PC-9 (cell line): Measurements from ENCODE around the gene CDYL2. TPM values are rescaled to one million over a fixed set of nuclear protein-coding genes. Genes with fewer than 3 reads are reported as not detected.
"Not testable (repeated sequence)": the region's sequence is repeated elsewhere in the genome, so short reads cannot be mapped to it uniquely, and the experiment has no call there.

Source experiments
- BruUV-seq: library from RNA; stranded (reverse); fragments of 400-500 nt; replicated peaks from 2 replicates; lab custom pipeline; 2021; lab: Mats Ljungman, UMichigan
- CTCF ChIA-PET: fragments of 300-600 bp; sonication (Branson Sonifier 250); formaldehyde crosslinking; loops from one replicate; lab custom pipeline; 2022; ENCODE audit warnings: antibody characterized with exemption; lab: Charles Lee
- POLR2A ChIA-PET: fragments of 300-600 bp; sonication (Branson Sonifier 250); formaldehyde crosslinking; loops from one replicate; lab custom pipeline; 2022; ENCODE audit warnings: antibody characterized with exemption; ENCODE audit not compliant: unreplicated experiment; lab: Charles Lee
- DNase-seq, 2 experiments: peaks; one replicate each; pipeline versions ENCODE4 v3.0.0 to v3.0.0-alpha.2; 2015 to 2022; ENCODE audit warnings: mixed read lengths in 1 of 2
- H2AFZ ChIP-seq: fragments of 200-600 bp; sonication (generic); 2 replicates; pipeline ENCODE4 v1.8.1; 2017; ENCODE audit warnings: antibody characterized with exemption
- H3F3A ChIP-seq: fragments of 200-600 bp; sonication (generic); 2 replicates; pipeline ENCODE4 v1.8.1; 2017; ENCODE audit warnings: antibody characterized with exemption, mild to moderate bottlenecking, low read depth; ENCODE audit not compliant: insufficient read depth
- H3K27ac ChIP-seq: fragments of 200-600 bp; sonication (generic); 2 replicates; pipeline ENCODE4 v1.6.1; 2016; ENCODE audit warnings: mixed run types
- H3K27me3 ChIP-seq: fragments of 200-600 bp; sonication (generic); 2 replicates; pipeline ENCODE4 v1.6.1; 2016; ENCODE audit warnings: low read depth, mixed run types; ENCODE audit not compliant: insufficient read depth
- H3K36me3 ChIP-seq: fragments of 200-600 bp; sonication (generic); 2 replicates; pipeline ENCODE4 v1.6.1; 2016; ENCODE audit warnings: low read depth, mixed run types
- H3K4me1 ChIP-seq: fragments of 200-600 bp; sonication (generic); replicated peaks from 2 replicates; pipeline ENCODE4 v1.6.1; 2016; ENCODE audit warnings: mixed run types; ENCODE audit not compliant: insufficient read depth
- H3K4me2 ChIP-seq: fragments of 200-600 bp; sonication (generic); 2 replicates; pipeline ENCODE4 v1.6.1; 2017; ENCODE audit warnings: mixed run types
- H3K4me3 ChIP-seq: fragments of 200-600 bp; sonication (generic); 2 replicates; pipeline ENCODE4 v1.6.1; 2016; ENCODE audit warnings: mixed run types
- H3K79me2 ChIP-seq: fragments of 200-600 bp; sonication (generic); 2 replicates; pipeline ENCODE4 v1.6.1; 2017; ENCODE audit warnings: low read depth, mixed run types
- H3K9me2 ChIP-seq: fragments of 200-600 bp; sonication (generic); 2 replicates; pipeline ENCODE4 v1.8.1; 2017; ENCODE audit warnings: mild to moderate bottlenecking; ENCODE audit not compliant: insufficient read depth
- H3K9me3 ChIP-seq: fragments of 200-600 bp; sonication (generic); 2 replicates; pipeline ENCODE4 v1.8.1; 2016; ENCODE audit warnings: low read depth; ENCODE audit not compliant: insufficient read depth
- H4K20me1 ChIP-seq: fragments of 200-600 bp; sonication (generic); 2 replicates; pipeline ENCODE4 v1.8.1; 2017; ENCODE audit not compliant: insufficient read depth
- CTCF ChIP-seq: fragments of 200-600 bp; sonication (generic); conservative IDR thresholded peaks from 2 replicates; pipeline ENCODE4 v1.6.1; 2017; ENCODE audit warnings: mixed run types, antibody characterized with exemption, mild to moderate bottlenecking, moderate library complexity
- EZH2 ChIP-seq: fragments of 200-600 bp; sonication (generic); IDR thresholded peaks from 2 replicates; pipeline ENCODE4 v1.8.0; 2017; ENCODE audit warnings: antibody characterized with exemption, low read depth
- intact Hi-C: fragments of 100-400 bp; cut with micrococcal nuclease; formaldehyde crosslinking; loops from one replicate; pipeline ENCODE4 v1.10.0; 2022; ENCODE audit not compliant: unreplicated experiment
- total RNA-seq: library from RNA; stranded (reverse); gene quantifications from 2 replicates; pipeline ENCODE4 v1.2.3, GENCODE V29; 2021

CDYL2 gene
- total RNA-seq, 1 experiment from 2014 or later = 3.3 TPM

GRCh38 chr16:80791411-80791810 is 13.0 kb downstream of the CDYL2 start:
- Histone ChIP-seq H3K9me2 (no peaks in the 10 kb centered on the region), H3K36me3 (no peaks in the 10 kb centered on the region), H3K27ac (no peak overlapping the region), H3K27me3 (peaks cover 34% of the 10 kb centered on the region), H3F3A (no peaks in the 10 kb centered on the region), H3K79me2 (no peaks in the 10 kb centered on the region), H3K4me2 (no peak overlapping the region), H3K9me3 (no peaks in the 10 kb centered on the region), H2AFZ (no peak overlapping the region), H3K4me1 (no peaks in the 10 kb centered on the region), H4K20me1 (no peaks in the 10 kb centered on the region), H3K4me3 (no peak overlapping the region)
- no TSS peak for BruUV-seq
- TF ChIP-seq EZH2 (no peak), CTCF (no peak)
- POLR2A ChIA-PET = no interaction called here
- intact Hi-C loops = no loop called here
- no peak for DNase-seq
- CTCF ChIA-PET = no interaction called here

- Histone ChIP-seq H3F3A (no peaks in the 10 kb centered on the region), H3K27me3 (peaks cover 34% of the 10 kb centered on the region), H3K4me2 (no peak overlapping the region), H2AFZ (no peak overlapping the region), H3K4me1 (no peaks in the 10 kb centered on the region), H3K9me2 (no peaks in the 10 kb centered on the region), H4K20me1 (no peaks in the 10 kb centered on the region), H3K4me3 (no peak overlapping the region), H3K79me2 (no peaks in the 10 kb centered on the region), H3K9me3 (no peaks in the 10 kb centered on the region), H3K27ac (no peak overlapping the region), H3K36me3 (no peaks in the 10 kb centered on the region)
- intact Hi-C loops = no loop called here
- TF ChIP-seq CTCF (no peak), EZH2 (no peak)
- no TSS peak for BruUV-seq
- no peak for DNase-seq
- ChIA-PET POLR2A (no interaction called here), CTCF (no interaction called here)
Observed at GRCh38 chr16:80790751-80791150, 13.6 kb downstream of the CDYL2 start.

GRCh38 chr16:80788027-80788426 is 16.4 kb downstream of the CDYL2 start:
- TF ChIP-seq EZH2 = no peak
- TF ChIP-seq CTCF = no peak
- Histone ChIP-seq H3K9me2 (no peaks in the 10 kb centered on the region), H3K4me2 (no peak overlapping the region), H3K27me3 (peaks cover 12% of the 10 kb centered on the region), H3K4me3 (no peak overlapping the region), H3F3A (no peaks in the 10 kb centered on the region), H4K20me1 (no peaks in the 10 kb centered on the region), H3K9me3 (no peaks in the 10 kb centered on the region), H3K36me3 (no peaks in the 10 kb centered on the region), H3K27ac (no peak overlapping the region), H3K79me2 (no peaks in the 10 kb centered on the region), H2AFZ (no peak overlapping the region), H3K4me1 (no peaks in the 10 kb centered on the region)
- ChIA-PET CTCF (no interaction called here), POLR2A (no interaction called here)
- BruUV-seq = no TSS peak
- intact Hi-C loops = no loop called here
- DNase-seq = no peak

- H3K9me2 ChIP-seq, H3K4me2 ChIP-seq, BruUV-seq, H3K27ac ChIP-seq, H3K36me3 ChIP-seq, H3K79me2 ChIP-seq, H2AFZ ChIP-seq, intact Hi-C loops, H3F3A ChIP-seq, H3K27me3 ChIP-seq, POLR2A ChIA-PET, DNase-seq, CTCF ChIA-PET, H3K4me1 ChIP-seq, H3K4me3 ChIP-seq, H3K9me3 ChIP-seq, H4K20me1 ChIP-seq: not testable (repeated sequence)
Observed at GRCh38 chr16:80786561-80786960, 17.8 kb downstream of the CDYL2 start.
